OCI-LY7 (cell line): ENCODE data around the gene NTM. TPM values are rescaled to one million over a fixed set of nuclear protein-coding genes. Genes with fewer than 3 reads are reported as not detected.

Experiments
- BruUV-seq: library from RNA; stranded (reverse); fragments of 400-500 nt; replicated peaks from 2 replicates; lab custom pipeline; 2021; lab: Mats Ljungman, UMichigan
- CTCF ChIA-PET: fragments of 300-600 bp; sonication (Branson Sonifier 250); formaldehyde crosslinking; loops from one replicate; lab custom pipeline; 2022; ENCODE audit warnings: antibody characterized with exemption; ENCODE audit not compliant: unreplicated experiment; lab: Charles Lee
- POLR2A ChIA-PET: fragments of 300-600 bp; sonication (Branson Sonifier 250); formaldehyde crosslinking; loops from one replicate; lab custom pipeline; 2022; ENCODE audit warnings: antibody characterized with exemption; lab: Charles Lee
- DNase-seq: peaks from one replicate; pipeline ENCODE4 v3.0.0-alpha.2; 2015; ENCODE audit warnings: low spot score
- H2AFZ ChIP-seq: fragments of 200-600 bp; sonication (generic), shearing (Covaris generic); 2 replicates; pipeline ENCODE4 v1.6.1; 2014; ENCODE audit warnings: mild to moderate bottlenecking, antibody characterized with exemption, low read length, moderate library complexity
- H3K27ac ChIP-seq: fragments of 200-600 bp; sonication (generic); 2 replicates; pipeline ENCODE4 v1.5.1; 2014; ENCODE audit warnings: mixed run types, low read depth, mild to moderate bottlenecking, moderate library complexity, low read length, inconsistent platforms; ENCODE audit not compliant: poor library complexity, severe bottlenecking
- H3K36me3 ChIP-seq: fragments of 200-600 bp; sonication (generic); 2 replicates; pipeline ENCODE4 v1.6.1; 2014; ENCODE audit warnings: mild to moderate bottlenecking, antibody characterized with exemption, low read length, moderate library complexity, mixed read lengths; ENCODE audit not compliant: insufficient read depth
- H3K4me1 ChIP-seq: fragments of 200-600 bp; sonication (generic); 2 replicates; pipeline ENCODE4 v1.5.1; 2014; ENCODE audit warnings: mild to moderate bottlenecking, low read length; ENCODE audit not compliant: insufficient read depth, poor library complexity, severe bottlenecking
- H3K4me2 ChIP-seq: fragments of 200-600 bp; sonication (generic); 2 replicates; pipeline ENCODE4 v1.6.1; 2014; ENCODE audit warnings: mild to moderate bottlenecking, low read length
- H3K4me3 ChIP-seq: fragments of 200-600 bp; sonication (generic); 2 replicates; pipeline ENCODE4 v1.5.1; 2014; ENCODE audit warnings: mild to moderate bottlenecking, low read depth, low read length; ENCODE audit not compliant: poor library complexity, severe bottlenecking
- H3K79me2 ChIP-seq: fragments of 200-600 bp; sonication (generic); 2 replicates; pipeline ENCODE4 v1.6.1; 2016; ENCODE audit warnings: low read depth, mild to moderate bottlenecking, low read length, moderate library complexity, mixed read lengths; ENCODE audit not compliant: insufficient read depth
- H3K9me2 ChIP-seq: fragments of 200-600 bp; sonication (generic); 2 replicates; pipeline ENCODE4 v1.6.1; 2016; ENCODE audit warnings: mild to moderate bottlenecking, low read length, mixed read lengths; ENCODE audit not compliant: insufficient read depth
- H3K9me3 ChIP-seq: fragments of 200-600 bp; sonication (generic); 2 replicates; pipeline ENCODE4 v1.6.1; 2014; ENCODE audit warnings: mild to moderate bottlenecking, mixed run types, low read length, mixed read lengths
- H4K20me1 ChIP-seq: fragments of 200-600 bp; sonication (generic); 2 replicates; pipeline ENCODE4 v1.6.1; 2014; ENCODE audit warnings: mild to moderate bottlenecking, antibody characterized with exemption, low read length, moderate library complexity, mixed read lengths; ENCODE audit not compliant: insufficient read depth
- CTCF ChIP-seq: fragments of 200-600 bp; sonication (generic); conservative IDR thresholded peaks from 2 replicates; pipeline ENCODE4 v1.5.1; 2014; ENCODE audit warnings: mild to moderate bottlenecking, antibody characterized with exemption, low read length, moderate library complexity, mixed read lengths
- EZH2phosphoT487 ChIP-seq: fragments of 200-600 bp; sonication (generic); IDR thresholded peaks from 2 replicates; pipeline ENCODE4 v1.6.1; 2018; ENCODE audit warnings: low read depth, borderline replicate concordance, mild to moderate bottlenecking, mixed run types, antibody characterized with exemption, low read length, moderate library complexity, mixed read lengths
- intact Hi-C: fragments of 100-400 bp; cut with micrococcal nuclease; formaldehyde crosslinking; loops from one replicate; pipeline ENCODE4 v1.10.0; 2022; ENCODE audit not compliant: unreplicated experiment
- total RNA-seq, 2 experiments: library from RNA; depleted of rRNA in 1 of 2; stranded (reverse); fragments of >200 nt in 1 of 2; shearing (Covaris generic) in 1 of 2; gene quantifications; 2 replicates each; pipeline ENCODE4 v1.2.3, GENCODE V29; 2014 to 2022

Gene NTM
- total RNA-seq, 2 experiments from 2014 or later: not detected

- Histone ChIP-seq H3K9me2 (no peaks in the 10 kb centered on the region), H3K9me3 (no peaks in the 10 kb centered on the region), H4K20me1 (no peaks in the 10 kb centered on the region), H3K36me3 (no peaks in the 10 kb centered on the region), H2AFZ (no peak overlapping the region), H3K4me3 (no peak overlapping the region), H3K79me2 (no peaks in the 10 kb centered on the region), H3K4me1 (peaks cover 5% of the 10 kb centered on the region), H3K4me2 (no peak overlapping the region), H3K27ac (no peak overlapping the region)
- CTCF ChIA-PET: no interaction called here
- no TSS peak for BruUV-seq
- POLR2A ChIA-PET: no interaction called here
- intact Hi-C loops: no loop called here
- TF ChIP-seq CTCF (no peak), EZH2phosphoT487 (no peak)
- DNase-seq: no peak
These were observed 340.1 kb downstream of the NTM start for GRCh38 chr11:131710511-131710910.

GRCh38 chr11:131712897-131713296 lies 342.5 kb downstream of the NTM start:
- no peaks in the 10 kb centered on the region for H3K9me3 ChIP-seq
- no peak overlapping the region for H3K4me3 ChIP-seq
- peaks cover 5% of the 10 kb centered on the region for H3K4me1 ChIP-seq
- intact Hi-C loops: no loop called here
- no peak for TF ChIP-seq EZH2phosphoT487
- ChIA-PET CTCF (no interaction called here), POLR2A (no interaction called here)
- H3K4me2 ChIP-seq: no peak overlapping the region
- H2AFZ ChIP-seq: no peak overlapping the region
- no peaks in the 10 kb centered on the region for H3K36me3 ChIP-seq
- no peak overlapping the region for H3K27ac ChIP-seq
- no peaks in the 10 kb centered on the region for H4K20me1 ChIP-seq
- no TSS peak for BruUV-seq
- no peaks in the 10 kb centered on the region; the same call in 1 of the 2 replicates for H3K9me2 ChIP-seq
- H3K79me2 ChIP-seq: no peaks in the 10 kb centered on the region
- DNase-seq: no peak

- POLR2A ChIA-PET: no interaction called here
- Histone ChIP-seq H4K20me1 (no peaks in the 10 kb centered on the region), H3K9me2 (no peaks in the 10 kb centered on the region; the same call in 1 of the 2 replicates), H3K27ac (no peak overlapping the region), H3K79me2 (no peaks in the 10 kb centered on the region), H3K4me3 (no peak overlapping the region), H3K9me3 (no peaks in the 10 kb centered on the region), H3K4me1 (peaks cover 5% of the 10 kb centered on the region), H3K36me3 (no peaks in the 10 kb centered on the region), H2AFZ (no peak overlapping the region), H3K4me2 (no peak overlapping the region)
- DNase-seq: no peak
- TF ChIP-seq EZH2phosphoT487: no peak
- TF ChIP-seq CTCF: no peak
- CTCF ChIA-PET: no interaction called here
- BruUV-seq: no TSS peak
- intact Hi-C loops: no loop called here
These were observed 343.2 kb downstream of the NTM start for GRCh38 chr11:131713529-131714134.
